SK-N-SH treated with all-trans-retinoic acid at 6 μM for 48 hours (cell line): Measurements from ENCODE around the gene DIDO1.

ENCODE experiments used
- GLIS3 ChIP-seq: fragments of 250-450 bp; sonication (Bioruptor Pico); IDR thresholded peaks from 2 replicates; pipeline ENCODE4 v1.5.0; 2020; ENCODE audit warnings: mild to moderate bottlenecking, moderate library complexity
- ZFP30 ChIP-seq: fragments of 450-650 bp; formaldehyde crosslinking; IDR thresholded peaks from 2 replicates; pipeline ENCODE4 v1.5.0; 2022; ENCODE audit warnings: mild to moderate bottlenecking, moderate library complexity

DNA sequence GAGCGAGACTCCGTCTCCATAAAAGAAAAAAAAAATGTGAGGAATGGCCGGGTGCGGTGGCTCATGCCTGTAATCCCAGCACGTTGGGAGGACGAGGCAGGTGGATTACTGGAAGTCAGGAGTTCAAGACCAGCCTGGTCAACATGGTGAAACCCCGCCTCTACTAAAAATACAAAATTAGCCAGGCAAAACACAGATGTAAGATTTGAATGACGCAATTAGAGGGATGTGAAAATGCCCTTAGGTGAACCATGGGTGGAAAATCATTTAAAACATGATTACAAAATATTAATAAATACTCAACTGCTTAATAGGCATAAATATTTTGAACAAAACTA lies 88.5 kb downstream of the DIDO1 start:
- no peak for TF ChIP-seq ZFP30 (CRISPR knock-in tag)
- no peak for TF ChIP-seq GLIS3 (CRISPR knock-in tag)
